Measurements from ENCODE around the gene SLFN5. TPM values are rescaled to one million over a fixed set of nuclear protein-coding genes. Genes with fewer than 3 reads are reported as not detected.
"Not testable (repeated sequence)": the region's sequence is repeated elsewhere in the genome, so short reads cannot be mapped to it uniquely, and the experiment has no call there.

SLFN5 gene
- polyA plus RNA-seq, 4 donors: 11.5 to 17.6 (median 15.3) TPM

GRCh38 chr17:35241520-35241919 lies 1.4 kb upstream of the SLFN5 start:
- no peak for DNase-seq (ENCODE audit: low read depth in 4 of 4, low spot score in 3 of 4)

- DNase-seq (ENCODE audit: low read depth in 4 of 4, low spot score in 3 of 4): peak; percentile 44 to 61 (median 56)
Observed at GRCh38 chr17:35242158-35242804, 591 bp upstream of the SLFN5 start.

- DNase-seq (ENCODE audit: low read depth in 4 of 4, low spot score in 3 of 4): peak in 3 of 4 donors; percentile 40 to 44 (median 44)
Observed at GRCh38 chr17:35243561-35244340, 879 bp downstream of the SLFN5 start.

GRCh38 chr17:35244341-35245195 lies 1.7 kb downstream of the SLFN5 start:
- DNase-seq (ENCODE audit: low read depth in 4 of 4, low spot score in 3 of 4): no peak

GRCh38 chr17:35245196-35245486 lies 2.3 kb downstream of the SLFN5 start:
- DNase-seq (ENCODE audit: low read depth in 4 of 4, low spot score in 3 of 4): no peak

- no peak for DNase-seq (ENCODE audit: low read depth in 4 of 4, low spot score in 3 of 4)
Observed at GRCh38 chr17:35252651-35253050, 9.8 kb downstream of the SLFN5 start.

GRCh38 chr17:35254107-35254773 lies 11.4 kb downstream of the SLFN5 start:
- no peak for DNase-seq (ENCODE audit: low read depth in 4 of 4, low spot score in 3 of 4)

GRCh38 chr17:35255316-35255715 lies 12.4 kb downstream of the SLFN5 start:
- DNase-seq (ENCODE audit: low read depth in 4 of 4, low spot score in 3 of 4): no peak

- DNase-seq (ENCODE audit: low read depth in 4 of 4, low spot score in 3 of 4): no peak
Observed at GRCh38 chr17:35256629-35257028, 13.8 kb downstream of the SLFN5 start.

GRCh38 chr17:35257208-35257659 lies 14.4 kb downstream of the SLFN5 start:
- peak in 3 of 4 donors; percentile 45 to 57 (median 48) for DNase-seq (ENCODE audit: low read depth in 4 of 4, low spot score in 3 of 4)

GRCh38 chr17:35259001-35259400 lies 16.1 kb downstream of the SLFN5 start:
- no peak for DNase-seq (ENCODE audit: low read depth in 4 of 4, low spot score in 3 of 4)

GRCh38 chr17:35265071-35265470 lies 22.2 kb downstream of the SLFN5 start:
- no peak for DNase-seq (ENCODE audit: low read depth in 4 of 4, low spot score in 3 of 4)

GRCh38 chr17:35265566-35266141 lies 22.8 kb downstream of the SLFN5 start:
- no peak for DNase-seq (ENCODE audit: low read depth in 4 of 4, low spot score in 3 of 4)

- not testable (repeated sequence) for DNase-seq (ENCODE audit: low read depth in 4 of 4, low spot score in 3 of 4)
Observed at GRCh38 chr17:35274167-35275066, 31.5 kb downstream of the SLFN5 start.

GRCh38 chr17:35278454-35278853 lies 35.6 kb downstream of the SLFN5 start:
- DNase-seq (ENCODE audit: low read depth in 4 of 4, low spot score in 3 of 4): not testable (repeated sequence)

- not testable (repeated sequence) for DNase-seq (ENCODE audit: low read depth in 4 of 4, low spot score in 3 of 4)
Observed at GRCh38 chr17:35278876-35279275, 36.0 kb downstream of the SLFN5 start.

- no peak for DNase-seq (ENCODE audit: low read depth in 4 of 4, low spot score in 3 of 4)
Observed at GRCh38 chr17:35283767-35284166, 40.9 kb downstream of the SLFN5 start.

- DNase-seq (ENCODE audit: low read depth in 4 of 4, low spot score in 3 of 4): no peak
Observed at GRCh38 chr17:35284955-35285354, 42.1 kb downstream of the SLFN5 start.

- no peak for DNase-seq (ENCODE audit: low read depth in 4 of 4, low spot score in 3 of 4)
Observed at GRCh38 chr17:35286120-35286781, 43.4 kb downstream of the SLFN5 start.
